Measurements from ENCODE around the gene RBM19.

DNA sequence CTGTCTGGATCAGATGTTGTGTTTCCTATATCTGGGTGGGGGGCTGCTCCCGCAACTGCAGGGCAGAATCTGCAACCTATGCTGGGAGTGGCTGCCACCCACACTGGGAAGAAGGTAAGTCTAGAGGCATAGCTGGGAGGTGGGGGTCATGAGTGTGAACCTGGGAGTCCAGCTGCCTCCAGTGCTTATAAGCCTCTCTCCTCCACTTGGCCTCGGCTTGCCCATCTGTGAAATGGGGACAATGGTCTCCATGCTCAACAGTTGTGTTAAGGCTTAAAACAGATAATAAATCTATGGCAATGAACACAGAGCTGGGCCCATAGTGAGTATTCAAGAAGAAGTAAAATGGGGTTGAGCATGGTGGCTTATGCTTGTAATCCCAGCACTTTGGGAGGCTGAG lies 90.0 kb downstream of the RBM19 start:
- no peak for TF ChIP-seq POLR2A (IDR thresholded peaks at IDR 0.05)
- TF ChIP-seq, protein P1, sequence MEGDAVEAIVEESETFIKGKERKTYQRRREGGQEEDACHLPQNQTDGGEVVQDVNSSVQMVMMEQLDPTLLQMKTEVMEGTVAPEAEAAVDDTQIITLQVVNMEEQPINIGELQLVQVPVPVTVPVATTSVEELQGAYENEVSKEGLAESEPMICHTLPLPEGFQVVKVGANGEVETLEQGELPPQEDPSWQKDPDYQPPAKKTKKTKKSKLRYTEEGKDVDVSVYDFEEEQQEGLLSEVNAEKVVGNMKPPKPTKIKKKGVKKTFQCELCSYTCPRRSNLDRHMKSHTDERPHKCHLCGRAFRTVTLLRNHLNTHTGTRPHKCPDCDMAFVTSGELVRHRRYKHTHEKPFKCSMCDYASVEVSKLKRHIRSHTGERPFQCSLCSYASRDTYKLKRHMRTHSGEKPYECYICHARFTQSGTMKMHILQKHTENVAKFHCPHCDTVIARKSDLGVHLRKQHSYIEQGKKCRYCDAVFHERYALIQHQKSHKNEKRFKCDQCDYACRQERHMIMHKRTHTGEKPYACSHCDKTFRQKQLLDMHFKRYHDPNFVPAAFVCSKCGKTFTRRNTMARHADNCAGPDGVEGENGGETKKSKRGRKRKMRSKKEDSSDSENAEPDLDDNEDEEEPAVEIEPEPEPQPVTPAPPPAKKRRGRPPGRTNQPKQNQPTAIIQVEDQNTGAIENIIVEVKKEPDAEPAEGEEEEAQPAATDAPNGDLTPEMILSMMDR (IDR thresholded peaks at IDR 0.05) = no peak

All from heart left ventricle (tissue), 13 donors.